GM13976 (cell line): ENCODE results near the gene LHFPL6.

Source experiments
- DNase-seq: peaks from one replicate; pipeline ENCODE4 v3.0.0; 2012; ENCODE audit warnings: low spot score
- CTCF ChIP-seq: IDR thresholded peaks from 2 replicates; pipeline ENCODE4 v1.5.1; 2012; ENCODE audit warnings: borderline replicate concordance, mild to moderate bottlenecking; ENCODE audit not compliant: insufficient read depth; ENCODE audit errors: extremely low read depth, missing control alignments, control extremely low read depth
- in situ Hi-C: fragments of 300-500 bp; cut with MboI; formaldehyde crosslinking; loops from one replicate; pipeline ENCODE4 v1.12.0; 2022; ENCODE audit warnings: low sequenced_read_pairs, mixed read lengths, inconsistent platforms; ENCODE audit not compliant: unreplicated experiment

The LHFPL6 gene

GRCh38 chr13:39536274-39536673 is 66.7 kb downstream of the LHFPL6 start:
- no peak for TF ChIP-seq CTCF
- in situ Hi-C loops = no loop called here
- DNase-seq = no peak

GRCh38 chr13:39533651-39534150 is 69.3 kb downstream of the LHFPL6 start:
- no peak for DNase-seq
- TF ChIP-seq CTCF = no peak
- in situ Hi-C loops = no loop called here

- in situ Hi-C loops = no loop called here
- no peak for TF ChIP-seq CTCF
- DNase-seq = no peak
Measured at GRCh38 chr13:39531646-39532045, 71.3 kb downstream of the LHFPL6 start.

- TF ChIP-seq CTCF = no peak
- in situ Hi-C loops = no loop called here
- DNase-seq = no peak
Measured at GRCh38 chr13:39530916-39531315, 72.1 kb downstream of the LHFPL6 start.

GRCh38 chr13:39528661-39528980 is 74.4 kb downstream of the LHFPL6 start:
- in situ Hi-C loops = no loop called here
- no peak for DNase-seq

GRCh38 chr13:39527961-39528660 is 74.9 kb downstream of the LHFPL6 start:
- TF ChIP-seq CTCF = no peak
- in situ Hi-C loops = no loop called here
- DNase-seq = no peak

More at GRCh38 chr13:39528661-39528980, 74.4 kb downstream of the LHFPL6 start:
- TF ChIP-seq CTCF = no peak
